B cell (primary cell): ENCODE measurements around the gene PPT1. TPM values are rescaled to one million over a fixed set of nuclear protein-coding genes. Genes with fewer than 3 reads are reported as not detected.

Experiments
- ATAC-seq: fragments of 200-7000 bp; cut with Tn5 transposase; one replicate; pipeline ENCODE4 v1.10.0; 2021; ENCODE audit warnings: low read depth, mild to moderate bottlenecking, moderate number of reproducible peaks, moderate library complexity
- CTCF ChIA-PET: fragments of 350-600 bp; sonication (Branson Sonifier 250); formaldehyde crosslinking; loops from one replicate; lab custom pipeline; 2021; ENCODE audit warnings: antibody characterized with exemption, inconsistent platforms; lab: Charles Lee
- POLR2A ChIA-PET: fragments of 350-600 bp; sonication (Branson Sonifier 250); formaldehyde crosslinking; loops from one replicate; lab custom pipeline; 2021; ENCODE audit warnings: antibody characterized with exemption; lab: Charles Lee
- DNase-seq: peaks from one replicate; pipeline ENCODE4 v3.0.0; 2013
- H2AFZ ChIP-seq: 2 replicates; pipeline ENCODE4 v1.6.1; 2012; ENCODE audit warnings: mild to moderate bottlenecking, low read depth, low read length; ENCODE audit not compliant: insufficient read depth, poor library complexity, severe bottlenecking
- H3K27ac ChIP-seq, 2 donors: 1 replicate in 1 of 2; 2 replicates in 1 of 2; pipeline ENCODE4 v1.5.1; 2012 to 2013; ENCODE audit warnings: low read length in 2 of 2, mild to moderate bottlenecking in 2 of 2, moderate library complexity in 1 of 2
- H3K27me3 ChIP-seq, 4 experiments: fragments of 200-600 bp in 1 of 4; sonication (generic) in 1 of 4; replicated peaks in 1 of 4; 1 replicate in 2 of 4; 2 replicates in 2 of 4; pipeline versions ENCODE4 v1.6.1 to v1.7.0; 2013 to 2016; ENCODE audit warnings: low read length in 3 of 4, mild to moderate bottlenecking in 2 of 4, mixed read lengths in 1 of 4, moderate library complexity in 1 of 4; ENCODE audit not compliant: insufficient read depth in 4 of 4, control insufficient read depth in 3 of 4; ENCODE audit errors: control extremely low read depth in 1 of 4
- H3K36me3 ChIP-seq, 2 experiments: replicated peaks in 1 of 2; 1 replicate in 1 of 2; 2 replicates in 1 of 2; pipeline versions ENCODE4 v1.6.1 to v1.7.1; 2013; ENCODE audit warnings: low read length in 1 of 2; ENCODE audit not compliant: insufficient read depth in 2 of 2, control insufficient read depth in 1 of 2; ENCODE audit errors: control extremely low read depth in 1 of 2, extremely low read depth in 1 of 2
- H3K4me1 ChIP-seq, 2 donors: fragments of 200-600 bp in 1 of 2; sonication (generic) in 1 of 2; 1 replicate in 1 of 2; 2 replicates in 1 of 2; pipeline versions ENCODE4 v1.5.1 to v1.6.1; 2013 to 2017; ENCODE audit warnings: low read length in 2 of 2; ENCODE audit not compliant: control insufficient read depth in 2 of 2, insufficient read depth in 2 of 2
- H3K4me2 ChIP-seq: replicated peaks from 2 replicates; pipeline ENCODE3; 2012; ENCODE audit warnings: mild to moderate bottlenecking, low read depth, low read length; ENCODE audit not compliant: poor library complexity, severe bottlenecking
- H3K4me3 ChIP-seq, 5 experiments: fragments of 200-600 bp in 1 of 5; sonication (generic) in 1 of 5; 1 replicate in 3 of 5; 2 replicates in 2 of 5; pipeline versions ENCODE4 v1.5.1 to v1.7.0; 2011 to 2016; ENCODE audit warnings: low read length in 4 of 5, mild to moderate bottlenecking in 4 of 5, low read depth in 2 of 5, control low read depth in 1 of 5, moderate library complexity in 1 of 5; ENCODE audit not compliant: insufficient read depth in 1 of 5; ENCODE audit errors: control extremely low read depth in 1 of 5, extremely low read depth in 1 of 5
- H3K79me2 ChIP-seq: fragments of 200-600 bp; sonication (generic); one replicate; pipeline ENCODE4 v1.6.0; 2016; ENCODE audit warnings: low read length; ENCODE audit not compliant: control insufficient read depth, insufficient read depth
- H3K9ac ChIP-seq: fragments of 200-600 bp; sonication (generic); 2 replicates; pipeline ENCODE4 v1.6.1; 2017; ENCODE audit warnings: mild to moderate bottlenecking, low read length, moderate library complexity
- H3K9me3 ChIP-seq, 3 donors: one replicate each; pipeline versions ENCODE4 v1.6.1 to v1.7.1; 2013; ENCODE audit warnings: low read length in 2 of 3; ENCODE audit not compliant: control insufficient read depth in 2 of 3, insufficient read depth in 1 of 3; ENCODE audit errors: control extremely low read depth in 1 of 3
- H4K20me1 ChIP-seq: 2 replicates; pipeline ENCODE4 v1.6.0; 2012; ENCODE audit warnings: mild to moderate bottlenecking, low read length; ENCODE audit not compliant: insufficient read depth, control insufficient read depth, poor library complexity, severe bottlenecking
- H3K27ac Mint-ChIP-seq: one replicate; pipeline ENCODE4 v1.8.0; 2021; ENCODE audit warnings: mixed read lengths
- H3K27me3 Mint-ChIP-seq: one replicate; pipeline ENCODE4 v1.8.0; 2021; ENCODE audit warnings: mixed read lengths
- H3K4me1 Mint-ChIP-seq: one replicate; pipeline ENCODE4 v1.8.0; 2021; ENCODE audit warnings: mixed read lengths
- H3K4me3 Mint-ChIP-seq: one replicate; pipeline ENCODE4 v1.8.0; 2021; ENCODE audit warnings: mixed read lengths
- H3K9me3 Mint-ChIP-seq: one replicate; pipeline ENCODE4 v1.8.0; 2022; ENCODE audit warnings: mixed read lengths; ENCODE audit not compliant: insufficient read depth
- EZH2 ChIP-seq: IDR thresholded peaks from 2 replicates; pipeline ENCODE4 v1.6.1; 2012; ENCODE audit warnings: borderline replicate concordance, low read depth, mild to moderate bottlenecking, moderate library complexity, low read length; ENCODE audit not compliant: insufficient read depth, poor library complexity, severe bottlenecking
- WGBS: methylation state at CpG from one replicate; pipeline ENCODE4 v1.1.5; 2013; ENCODE audit warnings: missing lambda C conversion rate; ENCODE audit not compliant: insufficient coverage; 5-methylcytosine and 5-hydroxymethylcytosine counted together
- intact Hi-C: fragments of 100-400 bp; cut with micrococcal nuclease; formaldehyde crosslinking; loops from one replicate; pipeline ENCODE4 v1.10.0; 2022
- polyA plus RNA-seq: library from polyadenylated mRNA; depleted of rRNA; stranded (reverse); fragments of >200 nt; gene quantifications from 2 replicates; pipeline ENCODE4 v1.2.3, GENCODE V29; 2012
- total RNA-seq, 2 donors: library from RNA; stranded (reverse); fragments of 120-200 nt in 1 of 2; gene quantifications; 1 replicate in 1 of 2; 2 replicates in 1 of 2; pipeline versions ENCODE4 v1.2.3 to v1.2.4, GENCODE V29; 2013 to 2022
- TF ChIP-seq, protein P1 (sequence below): fragments of 200-600 bp; IDR thresholded peaks from one replicate; pipeline ENCODE4 v1.8.0; 2022; ENCODE audit warnings: antibody characterized with exemption, mild to moderate bottlenecking

Gene PPT1
- total and polyA plus RNA-seq, 2 donors (not counting 1 experiment from before 2014, with no cell fraction given) = 10.4 to 38.2 TPM

- no peak for DNase-seq
- Histone ChIP-seq H3K4me1 (no peaks in the 10 kb centered on the region), H3K4me2 (no peak overlapping the region), H3K79me2 (no peaks in the 10 kb centered on the region), H2AFZ (no peak overlapping the region), H3K27me3 (peaks cover 0 to 16% (median 0%) of the 10 kb centered on the region in 4 experiments), H3K27ac (no peak overlapping the region), H3K9ac (no peak overlapping the region), H3K4me3 (no peak overlapping the region), H3K9me3 (peaks cover 3 to 7% (median 3%) of the 10 kb centered on the region in 3 donors), H3K36me3 (no peaks in the 10 kb centered on the region), H4K20me1 (no peaks in the 10 kb centered on the region)
- no peak for ATAC-seq
- no peaks in the 10 kb centered on the region for H3K4me1 Mint-ChIP-seq
- H3K4me3 Mint-ChIP-seq = no peak overlapping the region
- H3K27me3 Mint-ChIP-seq = peaks cover 14% of the 10 kb centered on the region
- ChIA-PET POLR2A (no interaction called here), CTCF (interaction anchor here (1.8 kb wide), 1 partner anchor 13 kb away, joined by 3 read pairs; no protein-coding TSS in a partner anchor)
- intact Hi-C loops = no loop called here
- no CpG with 5 or more reads among the region's 2 CpGs for WGBS
- H3K9me3 Mint-ChIP-seq = peaks cover 6% of the 10 kb centered on the region
- TF ChIP-seq EZH2 = no peak
- TF ChIP-seq, protein P1, sequence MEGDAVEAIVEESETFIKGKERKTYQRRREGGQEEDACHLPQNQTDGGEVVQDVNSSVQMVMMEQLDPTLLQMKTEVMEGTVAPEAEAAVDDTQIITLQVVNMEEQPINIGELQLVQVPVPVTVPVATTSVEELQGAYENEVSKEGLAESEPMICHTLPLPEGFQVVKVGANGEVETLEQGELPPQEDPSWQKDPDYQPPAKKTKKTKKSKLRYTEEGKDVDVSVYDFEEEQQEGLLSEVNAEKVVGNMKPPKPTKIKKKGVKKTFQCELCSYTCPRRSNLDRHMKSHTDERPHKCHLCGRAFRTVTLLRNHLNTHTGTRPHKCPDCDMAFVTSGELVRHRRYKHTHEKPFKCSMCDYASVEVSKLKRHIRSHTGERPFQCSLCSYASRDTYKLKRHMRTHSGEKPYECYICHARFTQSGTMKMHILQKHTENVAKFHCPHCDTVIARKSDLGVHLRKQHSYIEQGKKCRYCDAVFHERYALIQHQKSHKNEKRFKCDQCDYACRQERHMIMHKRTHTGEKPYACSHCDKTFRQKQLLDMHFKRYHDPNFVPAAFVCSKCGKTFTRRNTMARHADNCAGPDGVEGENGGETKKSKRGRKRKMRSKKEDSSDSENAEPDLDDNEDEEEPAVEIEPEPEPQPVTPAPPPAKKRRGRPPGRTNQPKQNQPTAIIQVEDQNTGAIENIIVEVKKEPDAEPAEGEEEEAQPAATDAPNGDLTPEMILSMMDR = no peak
- no peak overlapping the region for H3K27ac Mint-ChIP-seq
Observed at GRCh38 chr1:40130892-40131291, 33.8 kb upstream of the PPT1 start.

GRCh38 chr1:40122855-40123254 is 25.8 kb upstream of the PPT1 start:
- no peak for TF ChIP-seq EZH2
- TF ChIP-seq, protein P1 = no peak
- Mint-ChIP-seq H3K9me3 (no peaks in the 10 kb centered on the region), H3K27me3 (peaks cover 10% of the 10 kb centered on the region), H3K27ac (no peak overlapping the region), H3K4me1 (no peaks in the 10 kb centered on the region), H3K4me3 (no peak overlapping the region)
- Histone ChIP-seq H3K4me1 (no peaks in the 10 kb centered on the region), H3K4me3 (no peak overlapping the region), H3K9ac (no peak overlapping the region), H3K4me2 (no peak overlapping the region), H3K36me3 (no peaks in the 10 kb centered on the region), H3K27ac (no peak overlapping the region), H3K79me2 (no peaks in the 10 kb centered on the region), H3K27me3 (peaks cover 0 to 4% (median 0%) of the 10 kb centered on the region in 4 experiments), H3K9me3 (no peaks in the 10 kb centered on the region), H2AFZ (no peak overlapping the region), H4K20me1 (no peaks in the 10 kb centered on the region)
- ATAC-seq (no peak), DNase-seq (no peak)
- intact Hi-C loops = no loop called here
- POLR2A ChIA-PET = no interaction called here
- CTCF ChIA-PET = no interaction called here
